ENCODE results near the gene RNASE1.
"Not testable (repeated sequence)": the region's sequence is repeated elsewhere in the genome, so short reads cannot be mapped to it uniquely, and the experiment has no call there.

The RNASE1 gene

DNA sequence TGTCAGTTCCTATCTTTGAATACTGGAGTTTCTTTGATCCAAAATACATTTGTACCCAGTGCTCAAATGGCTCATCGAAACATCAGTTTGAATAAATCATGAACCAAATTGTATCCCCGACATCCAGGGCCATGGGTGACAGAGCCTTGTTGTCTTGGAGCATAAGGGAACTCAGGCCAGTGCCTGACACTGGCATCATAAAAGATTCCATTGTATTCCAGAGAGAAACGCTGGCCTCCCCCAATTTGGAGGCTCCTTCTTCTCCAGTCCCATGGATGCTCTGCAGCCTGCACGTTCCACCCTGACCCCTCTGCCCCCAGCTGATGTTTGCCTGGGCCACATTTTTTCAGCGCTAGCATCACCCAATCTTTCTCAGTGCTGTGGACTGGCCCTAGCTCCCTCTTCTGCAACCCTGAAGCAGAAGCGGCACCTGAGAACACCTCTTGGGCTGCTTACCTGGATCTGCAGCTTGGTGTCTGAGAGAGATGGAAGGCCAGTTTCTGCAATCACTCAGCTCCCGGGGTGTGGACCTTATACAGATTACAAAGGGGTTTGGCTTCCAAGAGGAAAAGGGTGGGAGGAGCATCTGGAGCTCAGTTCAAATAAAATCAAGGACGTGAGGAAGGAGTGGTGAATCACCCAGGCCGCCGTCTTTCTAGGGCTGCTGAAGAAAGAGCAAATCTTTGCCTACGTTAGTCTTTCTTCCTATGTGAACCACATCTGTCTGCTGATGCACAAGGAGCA lies at the start of gene RNASE1:
TSS of gene RNASE1 (minus strand) at position 504 of the 744 bp plus-strand sequence. CDS start 776 bp downstream, outside the sequence.
- DNase-seq (ENCODE audit: low read depth, low spot score), result no peak

GRCh38 chr14:20848955-20849570 lies 46.4 kb upstream of the RNASE1 start:
- no peak for DNase-seq (ENCODE audit: low read depth, low spot score)

DNA sequence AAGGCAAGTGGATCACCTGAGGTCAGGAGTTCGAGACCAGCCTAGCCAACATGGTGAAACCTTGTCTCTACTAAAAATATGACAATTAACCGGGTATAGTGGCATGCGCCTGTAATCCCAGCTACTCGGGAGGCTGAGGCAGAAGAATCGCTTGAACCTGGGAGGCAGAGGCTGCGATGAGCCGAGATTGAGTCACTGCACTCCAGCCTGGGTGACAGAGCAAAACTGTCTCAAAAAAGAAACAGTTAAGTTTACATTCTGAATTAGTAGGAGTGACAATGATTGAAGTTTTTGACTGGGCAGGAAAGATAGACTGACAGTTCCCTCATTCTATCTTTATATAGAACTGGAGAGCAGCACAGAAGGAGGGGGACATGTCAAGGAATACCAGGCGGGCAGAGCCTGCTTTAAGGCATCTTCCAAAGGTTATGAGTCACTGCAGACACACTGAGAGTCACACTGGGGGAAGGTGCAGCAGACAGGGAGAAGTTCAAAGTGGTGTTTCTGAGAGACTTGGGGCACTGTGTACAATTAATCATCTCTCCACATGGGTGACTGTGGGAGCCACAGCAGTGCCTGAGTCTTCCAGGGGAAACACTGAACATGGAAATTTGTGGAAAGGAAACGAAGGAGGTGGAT lies 45.8 kb upstream of the RNASE1 start:
- DNase-seq (ENCODE audit: low read depth, low spot score), result no peak

DNA sequence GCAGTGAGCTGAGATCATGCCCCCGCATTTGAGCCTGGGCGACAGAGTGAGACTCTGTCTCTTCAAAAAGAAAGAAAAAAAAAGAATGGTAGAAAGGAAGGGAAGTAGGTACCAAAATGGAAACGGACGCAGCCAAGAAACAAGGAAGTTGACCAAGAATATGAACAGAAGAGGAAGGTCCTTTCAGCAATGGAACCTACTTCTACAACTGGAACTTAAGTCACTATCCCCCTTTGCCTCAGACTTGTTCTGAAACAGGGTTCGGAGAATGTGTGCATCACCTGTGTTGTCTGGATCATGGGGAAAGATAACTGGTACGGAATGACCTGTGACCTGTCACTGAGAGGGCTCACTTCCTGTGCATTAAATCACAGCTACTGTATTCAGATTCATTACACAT lies 43.9 kb upstream of the RNASE1 start:
- DNase-seq (ENCODE audit: low read depth, low spot score), result no peak

GRCh38 chr14:20841096-20841495 lies 38.5 kb upstream of the RNASE1 start:
- DNase-seq (ENCODE audit: low read depth, low spot score), result no peak

DNA sequence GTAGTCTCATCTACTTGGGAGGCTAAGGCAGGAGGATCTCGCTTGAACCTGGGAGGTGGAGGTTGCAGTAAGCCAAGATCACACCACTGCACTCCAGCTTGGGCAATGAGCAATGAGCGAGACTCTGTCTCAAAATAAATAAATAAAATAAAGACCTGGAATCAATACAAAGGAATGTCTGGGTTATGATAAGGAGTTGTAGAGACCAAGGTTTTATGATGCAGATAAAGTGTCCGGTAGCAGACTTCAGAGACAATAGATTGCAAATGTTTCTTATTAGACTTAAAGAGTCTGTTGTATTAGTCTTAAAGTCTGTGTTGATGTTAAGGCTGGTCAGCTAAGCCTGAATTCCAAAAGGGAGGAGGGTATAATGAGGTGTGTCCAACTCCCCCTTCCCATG lies 35.2 kb upstream of the RNASE1 start:
- no peak for DNase-seq (ENCODE audit: low read depth, low spot score)

GRCh38 chr14:20836668-20837338 lies 34.2 kb upstream of the RNASE1 start:
- DNase-seq (ENCODE audit: low read depth, low spot score), result no peak

DNA sequence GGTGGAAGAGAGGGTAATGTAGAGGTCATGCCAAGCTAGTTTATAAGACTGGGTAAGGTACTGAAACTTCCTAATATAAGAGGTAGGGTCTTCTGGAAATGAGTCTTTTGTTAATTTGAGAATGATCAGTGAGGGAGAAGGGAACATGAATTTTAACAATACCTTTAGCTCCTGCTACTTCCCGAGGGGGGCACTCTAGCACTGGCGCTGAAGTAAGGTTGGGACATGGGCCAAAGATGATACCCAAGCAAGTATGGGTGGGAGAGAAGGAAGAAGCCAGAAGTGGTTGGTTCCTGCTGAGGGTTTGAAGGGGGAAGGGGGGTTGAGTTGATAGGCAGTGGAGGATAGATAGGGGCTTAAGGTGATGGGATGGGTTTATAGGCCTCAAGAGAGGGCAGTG lies 32.3 kb upstream of the RNASE1 start:
- no peak for DNase-seq (ENCODE audit: low read depth, low spot score)

GRCh38 chr14:20830831-20831230 lies 28.2 kb upstream of the RNASE1 start:
- no peak for DNase-seq (ENCODE audit: low read depth, low spot score)

DNA sequence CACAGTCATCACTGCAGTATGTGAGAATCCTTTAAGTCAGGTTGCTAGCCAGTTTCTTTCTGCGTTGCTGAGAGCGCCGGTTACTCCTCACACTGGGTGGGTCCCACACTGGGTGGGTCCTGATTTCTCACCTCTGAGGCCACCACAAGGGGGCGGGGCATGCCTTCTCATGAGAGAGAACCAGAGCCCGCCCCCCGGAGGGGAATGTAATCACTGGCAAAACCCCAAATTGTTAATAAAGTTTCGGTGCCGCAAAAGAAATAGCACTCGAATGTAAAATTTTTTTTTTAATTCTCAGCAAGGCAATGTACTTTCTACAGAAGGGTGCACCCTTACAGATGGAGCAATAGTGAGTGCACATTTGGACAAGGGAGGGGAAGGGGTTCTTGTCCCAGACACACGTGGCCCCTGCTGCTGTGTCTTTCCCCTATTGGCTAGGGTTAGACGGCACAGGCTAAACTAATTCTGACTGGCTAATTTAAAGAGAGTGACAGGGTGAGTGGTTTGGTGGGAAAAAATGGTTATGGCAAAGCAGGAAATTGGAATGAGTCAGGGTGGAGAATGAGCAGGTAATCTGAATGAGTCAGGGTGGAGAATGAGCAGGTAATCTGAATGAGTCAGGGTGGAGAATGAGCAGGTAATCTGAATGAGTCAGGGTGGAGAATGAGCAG lies 25.5 kb upstream of the RNASE1 start:
- not testable (repeated sequence) for DNase-seq (ENCODE audit: low read depth, low spot score)

DNA sequence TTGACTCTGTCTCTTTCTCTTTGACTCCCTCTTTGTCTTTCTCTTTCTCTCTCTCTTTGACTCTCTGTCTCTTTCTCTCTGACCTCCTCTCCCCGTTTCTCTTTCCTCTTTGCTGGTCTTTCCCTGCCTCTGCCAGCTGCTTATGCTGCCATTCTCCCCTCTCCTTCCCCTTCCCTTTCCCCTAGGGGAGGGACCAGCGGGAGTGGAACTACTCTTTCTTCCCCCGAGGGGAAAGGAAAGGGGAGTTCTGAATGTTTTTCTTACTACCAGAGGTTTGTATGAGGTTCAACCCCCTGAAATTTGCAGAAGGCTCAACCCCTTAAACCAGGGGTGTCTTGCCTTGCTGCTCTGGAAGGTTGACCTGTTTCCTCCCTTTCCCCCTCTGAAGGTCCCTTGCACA lies 24.7 kb upstream of the RNASE1 start:
- no peak for DNase-seq (ENCODE audit: low read depth, low spot score)

DNA sequence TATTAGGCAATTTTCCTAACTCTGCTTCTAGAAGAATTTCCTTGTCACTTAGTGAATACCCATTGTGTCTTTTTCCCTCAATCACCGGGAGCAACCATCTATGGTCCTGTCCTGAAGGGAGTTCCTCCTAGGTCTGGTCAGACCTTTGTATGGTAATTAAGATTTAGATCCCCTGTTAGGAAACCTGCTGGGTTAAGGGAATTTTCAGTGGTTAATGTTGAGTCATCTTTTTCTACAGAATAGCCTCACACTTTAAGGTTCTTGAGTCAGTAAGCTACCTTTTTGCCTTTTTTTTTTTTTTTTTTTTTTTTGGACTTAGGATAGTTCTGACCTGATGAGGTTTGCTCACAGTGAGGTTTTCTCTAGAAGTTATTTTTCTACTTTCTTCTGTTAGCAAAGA lies 24.0 kb upstream of the RNASE1 start:
- not testable (repeated sequence) for DNase-seq (ENCODE audit: low read depth, low spot score)

DNA sequence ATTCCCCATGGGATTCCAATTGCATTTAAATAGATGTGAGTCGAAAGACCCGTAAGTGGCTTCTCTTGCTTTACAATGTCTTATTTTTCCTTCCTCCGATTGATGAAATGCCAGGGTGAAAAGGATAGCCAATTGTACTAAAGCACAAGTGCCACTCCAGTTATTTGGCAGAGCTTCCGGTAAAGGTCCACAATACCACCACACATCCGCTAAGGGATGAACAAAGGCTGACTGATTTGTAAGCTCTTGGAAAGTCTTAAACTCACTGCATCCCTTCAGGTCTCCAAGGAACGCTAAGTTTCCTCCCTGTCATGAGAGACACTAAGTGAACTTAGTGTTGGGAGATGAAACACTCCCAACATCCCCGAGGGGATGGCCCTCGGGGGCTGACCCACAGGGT lies 21.2 kb upstream of the RNASE1 start:
- no peak for DNase-seq (ENCODE audit: low read depth, low spot score)

GRCh38 chr14:20821521-20822108 lies 19.0 kb upstream of the RNASE1 start:
- not testable (repeated sequence) for DNase-seq (ENCODE audit: low read depth, low spot score)

GRCh38 chr14:20820063-20820904 lies 17.6 kb upstream of the RNASE1 start:
- DNase-seq (ENCODE audit: low read depth, low spot score), result peak; percentile 75

DNA sequence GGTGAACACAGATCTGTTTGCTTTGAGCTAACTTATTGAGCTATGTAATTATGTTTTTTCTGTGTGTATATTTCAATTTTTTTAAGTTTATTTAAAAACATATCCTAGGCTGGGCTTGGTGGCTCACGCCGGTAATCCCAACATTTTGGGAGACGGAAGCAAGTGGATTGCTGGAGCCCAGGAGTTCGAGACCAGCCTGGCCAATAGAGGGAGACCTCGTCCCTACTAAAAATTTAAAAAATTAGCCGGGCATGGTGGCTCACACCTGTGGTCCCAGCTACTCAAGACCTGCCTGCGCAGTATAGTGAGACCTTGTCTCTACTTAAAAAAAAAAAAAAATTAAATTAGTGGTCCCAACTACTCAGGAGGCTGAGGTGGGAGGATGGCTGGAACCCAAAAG lies 16.2 kb upstream of the RNASE1 start:
- no peak for DNase-seq (ENCODE audit: low read depth, low spot score)

DNA sequence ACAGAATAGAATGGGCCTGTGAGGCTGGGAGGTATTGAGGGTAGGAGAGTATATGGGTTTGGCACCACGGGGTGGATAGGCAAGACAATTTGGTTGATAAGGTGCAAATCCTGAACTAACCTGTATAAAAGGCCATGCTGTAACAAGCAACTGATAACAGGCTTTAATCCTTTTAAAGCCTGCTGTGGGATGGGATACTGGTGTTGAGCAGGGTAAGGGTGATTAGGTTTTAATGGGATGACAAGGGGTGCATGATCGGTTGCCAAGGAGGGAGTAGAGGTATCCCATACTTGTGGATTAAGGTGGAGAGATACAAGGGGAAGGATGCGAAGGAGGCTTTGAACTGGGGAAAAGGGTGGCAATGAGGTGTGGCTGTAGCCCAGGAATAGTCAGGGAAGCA lies 13.3 kb upstream of the RNASE1 start:
- DNase-seq (ENCODE audit: low read depth, low spot score), result not testable (repeated sequence)

- no peak for DNase-seq (ENCODE audit: low read depth, low spot score)
These were observed 9.6 kb upstream of the RNASE1 start for GRCh38 chr14:20811986-20812975.

DNA sequence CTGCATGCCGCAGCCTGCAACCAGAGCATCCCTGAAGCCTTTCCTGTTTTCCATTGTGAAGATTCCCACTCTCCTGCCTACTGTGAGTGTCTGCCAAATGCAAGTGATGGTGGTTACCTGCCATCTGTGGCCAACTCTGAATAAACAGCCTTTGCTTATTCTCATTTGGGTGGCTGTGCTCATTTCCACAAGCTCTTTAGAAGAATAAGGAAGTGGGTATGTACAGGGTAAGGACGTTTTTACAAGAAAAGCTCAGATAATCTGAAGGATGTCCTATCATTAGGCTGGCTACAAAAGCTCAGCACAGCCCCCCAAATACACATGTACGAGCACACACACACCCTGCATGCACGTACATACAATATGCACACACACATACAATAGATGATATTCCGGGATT lies 7.3 kb upstream of the RNASE1 start:
- no peak for DNase-seq (ENCODE audit: low read depth, low spot score)

Measured in iPS DF 19.7 (cell line).